Panc1 (cell line): ENCODE data around the gene SH3GL1.

Experiments used
- CTCF ChIP-seq: fragments of 450-650 bp; IDR thresholded peaks from 2 replicates; pipeline ENCODE4 v1.5.1; 2017; ENCODE audit warnings: mild to moderate bottlenecking
- POLR2AphosphoS5 ChIP-seq: IDR thresholded peaks from 2 replicates; pipeline ENCODE4 v1.6.1; 2012; ENCODE audit warnings: mild to moderate bottlenecking, low read depth, low read length, moderate library complexity
- TCF7L2 ChIP-seq: IDR thresholded peaks from 2 replicates; pipeline ENCODE4 v1.6.1; 2011; ENCODE audit warnings: mild to moderate bottlenecking, low read depth, low read length, inconsistent platforms

GRCh38 chr19:4371247-4372164 is 28.8 kb downstream of the SH3GL1 start:
- no peak for TF ChIP-seq TCF7L2
- TF ChIP-seq POLR2AphosphoS5, result no peak
- no peak for TF ChIP-seq CTCF
